BJ (cell line): ENCODE measurements around the gene CGREF1. TPM values are rescaled to one million over a fixed set of nuclear protein-coding genes. Genes with fewer than 3 reads are reported as not detected.
"Not testable (repeated sequence)": the region's sequence is repeated elsewhere in the genome, so short reads cannot be mapped to it uniquely, and the experiment has no call there.

Source experiments
- CTCF ChIA-PET: fragments of 350-600 bp; formaldehyde crosslinking; extraction: SDS; loops from one replicate; lab custom pipeline; 2021; ENCODE audit warnings: antibody characterized with exemption, inconsistent platforms; lab: Yijun Ruan, JAX
- POLR2A ChIA-PET: fragments of 300-600 bp; sonication (Branson Sonifier 250); formaldehyde crosslinking; extraction: SDS; loops from one replicate; lab custom pipeline; 2021; ENCODE audit warnings: antibody characterized with exemption; lab: Charles Lee
- DNase-seq: peaks from one replicate; pipeline ENCODE4 v3.0.0-alpha.2; 2011; ENCODE audit warnings: low read depth
- H3K27me3 ChIP-seq: 2 replicates; pipeline ENCODE4 v1.6.0; 2011; ENCODE audit warnings: low read length; ENCODE audit not compliant: control insufficient read depth, insufficient read depth
- H3K36me3 ChIP-seq: 2 replicates; pipeline ENCODE4 v1.5.1; 2011; ENCODE audit warnings: low read length; ENCODE audit not compliant: control insufficient read depth, insufficient read depth
- H3K4me3 ChIP-seq: 2 replicates; pipeline ENCODE4 v1.5.1; 2011; ENCODE audit warnings: low read depth, mild to moderate bottlenecking, control low read depth, low read length
- CTCF ChIP-seq: IDR thresholded peaks from 2 replicates; pipeline ENCODE4 v1.5.1; 2011; ENCODE audit warnings: low read depth, mild to moderate bottlenecking, control low read depth, inconsistent platforms, low read length, moderate library complexity; ENCODE audit not compliant: insufficient read depth
- polyA plus RNA-seq: library from polyadenylated mRNA; depleted of rRNA; stranded (reverse); fragments of >200 nt; gene quantifications from 2 replicates; pipeline ENCODE4 v1.2.3, GENCODE V29; 2011

The CGREF1 gene
- polyA plus RNA-seq, 1 experiment: 6.9 TPM

- no peak for TF ChIP-seq CTCF
- Histone ChIP-seq H3K4me3 (no peak overlapping the region), H3K27me3 (peaks cover 14% of the 10 kb centered on the region; the same call in 1 of the 2 replicates), H3K36me3 (no peaks in the 10 kb centered on the region)
- no peak for DNase-seq
- CTCF ChIA-PET: no interaction called here
- POLR2A ChIA-PET: no interaction called here
Measured at GRCh38 chr2:27115519-27115918, 3.4 kb downstream of the CGREF1 start.

GRCh38 chr2:27111392-27112078 is 7.4 kb downstream of the CGREF1 start:
- H3K36me3 ChIP-seq, DNase-seq, H3K27me3 ChIP-seq, POLR2A ChIA-PET, H3K4me3 ChIP-seq: not testable (repeated sequence)
- CTCF ChIA-PET: interaction anchor here (0.6 to 1.8 kb wide), 4 partner anchors 12 to 25 kb away, joined by 3 to 7 read pairs (median 3); partner anchors contain the start of gene KHK

GRCh38 chr2:27110603-27111352 is 8.2 kb downstream of the CGREF1 start:
- CTCF ChIA-PET: interaction anchor here (0.9 to 1.8 kb wide), 2 partner anchors 11 to 13 kb away, joined by 3 to 7 read pairs; no protein-coding TSS in a partner anchor
- POLR2A ChIA-PET: not testable (repeated sequence)

GRCh38 chr2:27109083-27109482 is 9.8 kb downstream of the CGREF1 start:
- no peak for DNase-seq
- TF ChIP-seq CTCF: no peak
- POLR2A ChIA-PET: interaction anchor here (0.7 kb wide), 1 partner anchor 71 kb away, joined by 7 read pairs; no protein-coding TSS in a partner anchor
- Histone ChIP-seq H3K27me3 (no peaks in the 10 kb centered on the region), H3K4me3 (no peak overlapping the region), H3K36me3 (no peaks in the 10 kb centered on the region)
- CTCF ChIA-PET: interaction anchor here (0.9 to 1.3 kb wide), 4 partner anchors 11 to 194 kb away, joined by 3 to 6 read pairs (median 4); no protein-coding TSS in a partner anchor

More at GRCh38 chr2:27110603-27111352, 8.2 kb downstream of the CGREF1 start:
- DNase-seq, H3K27me3 ChIP-seq, H3K4me3 ChIP-seq, H3K36me3 ChIP-seq: not testable (repeated sequence)

GRCh38 chr2:27108221-27108620 is 10.7 kb downstream of the CGREF1 start:
- CTCF ChIA-PET: interaction anchor here (0.9 to 2.1 kb wide), 4 partner anchors 9 to 171 kb away, joined by 4 to 8 read pairs (median 6); no protein-coding TSS in a partner anchor
- Histone ChIP-seq H3K36me3 (no peaks in the 10 kb centered on the region), H3K4me3 (no peak overlapping the region), H3K27me3 (no peaks in the 10 kb centered on the region)
- POLR2A ChIA-PET: no interaction called here
- DNase-seq: no peak
- TF ChIP-seq CTCF: no peak

- POLR2A ChIA-PET: no interaction called here
- Histone ChIP-seq H3K36me3 (no peaks in the 10 kb centered on the region), H3K27me3 (peaks cover 1% of the 10 kb centered on the region; the same call in 1 of the 2 replicates), H3K4me3 (no peak overlapping the region)
- no peak for TF ChIP-seq CTCF
- CTCF ChIA-PET: interaction anchor here (0.7 to 3.0 kb wide), 6 partner anchors 9 to 197 kb away, joined by 3 to 10 read pairs (median 6); partner anchors contain the start of gene ABHD1
- DNase-seq: no peak
Measured at GRCh38 chr2:27105981-27106380, 12.9 kb downstream of the CGREF1 start.
